Effector CD8-positive, alpha-beta T cell (primary cell): Measurements from ENCODE around the gene FAM114A1.

Source experiments
- DNase-seq: peaks from one replicate; lab custom pipeline; 2025; lab: John Stamatoyannopoulos, UW
- total RNA-seq, 4 experiments: gene quantifications; one replicate each; lab custom pipeline; 2026; lab: John Stamatoyannopoulos, UW

FAM114A1 gene
- total RNA-seq, result 0 to 0.09 (median 0) reads per million in 4 experiments

GRCh38 chr4:38867478-38868058, at the start of gene FAM114A1:
Gene FAM114A1, plus strand, starts transcription at chr4:38867806. Its CDS starts 10,273 bp downstream, at chr4:38878079.
- no peak for DNase-seq

GRCh38 chr4:38818441-38818976, 49.1 kb upstream of the FAM114A1 start:
- no peak for DNase-seq

GRCh38 chr4:38819569-38819968, 48.0 kb upstream of the FAM114A1 start:
- no peak for DNase-seq

- DNase-seq, result no peak
Measured at GRCh38 chr4:38820329-38821061, 47.1 kb upstream of the FAM114A1 start.

GRCh38 chr4:38821739-38822138, 45.9 kb upstream of the FAM114A1 start:
- no peak for DNase-seq

- DNase-seq, result no peak
Measured at GRCh38 chr4:38822748-38823303, 44.8 kb upstream of the FAM114A1 start.

DNA sequence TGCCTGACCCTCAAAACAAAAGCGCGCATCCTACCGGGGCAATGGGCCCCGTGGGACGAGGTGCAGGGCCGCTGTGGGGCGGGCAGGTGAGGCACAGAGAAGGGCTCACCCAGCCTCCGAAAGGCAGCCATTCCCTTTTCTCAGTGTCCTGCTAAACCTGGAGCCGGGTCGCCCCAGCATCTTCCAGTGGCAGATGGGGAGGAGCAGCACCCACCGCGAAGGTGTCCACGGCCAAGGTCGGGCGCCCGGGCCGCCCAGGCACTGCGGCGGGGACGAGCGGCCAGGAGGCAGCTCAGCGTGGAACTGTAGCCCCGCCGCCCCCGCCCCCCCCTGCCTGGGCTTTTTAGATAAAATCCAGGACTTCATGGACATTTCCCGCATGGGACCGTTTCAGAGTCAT, 43.8 kb upstream of the FAM114A1 start:
- no peak for DNase-seq

- no peak for DNase-seq
Measured at GRCh38 chr4:38829237-38829636, 38.4 kb upstream of the FAM114A1 start.

DNA sequence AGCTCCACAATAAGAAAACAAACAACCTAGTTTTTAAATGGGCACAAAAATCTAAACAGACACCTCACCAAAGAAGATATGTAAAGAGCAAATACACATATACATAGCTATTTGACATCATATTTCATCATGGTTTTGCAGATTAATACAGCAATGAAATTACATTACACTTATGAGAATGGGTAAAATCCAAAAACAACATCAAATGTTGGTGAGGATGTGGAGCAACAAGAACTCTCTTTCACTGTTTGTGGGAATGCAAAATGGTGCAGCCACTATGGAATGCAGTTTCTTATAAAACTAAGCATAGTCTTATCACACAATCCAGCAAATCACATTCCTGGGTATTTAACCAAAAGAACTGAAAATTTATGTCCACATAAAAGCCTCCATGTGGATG, 36.0 kb upstream of the FAM114A1 start:
- no peak for DNase-seq

- no peak for DNase-seq
Measured at GRCh38 chr4:38832206-38832605, 35.4 kb upstream of the FAM114A1 start.

DNA sequence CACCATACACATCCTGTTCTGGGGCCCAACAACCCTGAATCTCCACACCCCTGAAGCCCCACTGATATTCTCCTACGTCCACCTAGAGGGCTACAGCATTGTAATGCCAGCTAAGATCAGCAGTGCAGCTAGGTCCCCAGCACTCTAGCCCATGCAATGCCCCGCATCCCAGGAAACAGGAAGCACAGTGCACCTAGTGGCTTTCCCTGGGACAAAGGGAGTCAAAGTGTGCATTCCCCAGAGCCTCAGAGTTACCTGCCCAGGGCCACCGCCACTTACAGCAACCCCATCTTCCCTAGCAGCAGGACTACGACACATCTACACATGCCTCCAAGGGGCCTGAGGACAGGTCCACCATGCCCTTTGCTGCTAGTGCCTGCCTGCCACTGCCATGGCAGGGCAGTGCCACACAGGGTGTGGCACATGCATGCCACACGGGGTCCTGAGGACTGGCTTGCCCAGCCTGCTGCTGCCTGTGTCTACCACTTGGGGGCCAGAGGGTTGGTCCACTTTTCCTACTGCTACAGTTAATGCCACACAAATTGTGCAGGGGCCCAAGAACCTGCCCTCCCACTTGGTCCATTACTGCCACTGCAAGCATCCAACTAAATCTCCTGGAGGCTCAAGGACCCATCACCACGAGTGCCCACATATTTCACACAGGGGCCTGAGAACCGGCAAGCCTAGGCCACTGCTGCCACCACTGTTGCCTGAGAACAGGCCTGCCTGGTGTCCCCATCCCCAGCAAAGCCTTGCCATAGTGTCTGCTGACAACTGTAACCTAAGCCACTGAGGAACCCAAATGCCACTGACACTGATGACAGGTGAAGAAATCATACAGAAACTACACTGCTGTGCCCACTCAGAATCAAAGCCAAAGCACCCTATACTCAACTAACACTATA, 34.7 kb upstream of the FAM114A1 start:
- DNase-seq, result no peak

DNA sequence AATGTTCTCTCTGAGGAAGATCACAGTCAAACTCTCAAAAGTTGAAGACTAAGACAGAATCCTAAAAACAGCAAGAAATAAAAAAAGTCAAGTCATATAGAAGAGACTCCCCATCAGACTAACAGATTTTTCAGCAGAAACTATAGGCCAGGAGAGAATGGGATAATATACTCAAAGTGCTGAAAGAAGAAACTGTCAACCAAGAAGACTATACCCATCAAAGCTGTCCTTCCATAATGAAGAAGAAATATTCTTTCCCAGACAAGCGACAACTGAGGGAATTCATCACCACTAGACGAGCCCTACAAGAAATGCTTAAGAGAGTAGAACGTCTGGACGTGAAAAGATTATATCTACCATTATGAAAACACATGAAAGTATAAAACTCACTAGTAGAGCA, 33.0 kb upstream of the FAM114A1 start:
- DNase-seq, result no peak

DNA sequence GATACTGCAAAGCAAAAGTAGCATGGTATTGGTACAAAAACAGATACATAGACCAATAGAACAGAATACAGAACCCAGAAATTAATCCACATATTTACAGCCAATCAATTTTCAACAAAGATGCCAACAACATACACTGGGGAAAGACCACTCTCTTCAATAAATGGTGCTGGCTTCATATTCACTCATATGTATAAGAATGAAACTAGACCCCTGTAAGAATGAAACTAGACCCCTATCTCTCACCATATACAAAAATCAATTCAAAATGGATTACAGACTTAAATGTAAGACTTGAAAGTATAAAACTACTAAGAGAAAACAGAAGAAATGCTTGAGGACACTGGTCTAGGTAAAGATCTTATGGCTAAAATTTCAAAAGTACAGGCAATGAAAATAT, 30.3 kb upstream of the FAM114A1 start:
- no peak for DNase-seq

DNA sequence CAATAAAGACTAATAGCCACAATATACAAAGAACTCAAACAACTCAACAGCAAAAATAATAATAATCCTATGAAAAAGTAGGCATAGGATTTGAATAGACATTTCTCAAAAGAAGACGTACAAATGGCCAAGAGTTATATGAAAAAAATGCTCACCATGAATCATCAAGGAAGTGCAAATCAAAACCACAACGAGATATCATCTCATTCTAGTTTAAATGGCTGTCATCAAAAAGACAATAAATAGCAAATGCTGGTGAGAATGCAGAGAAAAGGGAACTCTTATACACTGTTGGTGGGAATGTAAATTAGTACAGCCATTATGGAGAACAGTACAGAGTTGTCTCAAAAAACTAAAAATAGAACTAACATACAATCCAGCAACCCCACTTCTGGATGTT, 29.8 kb upstream of the FAM114A1 start:
- DNase-seq, result no peak

- DNase-seq, result no peak
Measured at GRCh38 chr4:38842994-38843393, 24.6 kb upstream of the FAM114A1 start.

GRCh38 chr4:38846015-38846414, 21.6 kb upstream of the FAM114A1 start:
- DNase-seq, result no peak

DNA sequence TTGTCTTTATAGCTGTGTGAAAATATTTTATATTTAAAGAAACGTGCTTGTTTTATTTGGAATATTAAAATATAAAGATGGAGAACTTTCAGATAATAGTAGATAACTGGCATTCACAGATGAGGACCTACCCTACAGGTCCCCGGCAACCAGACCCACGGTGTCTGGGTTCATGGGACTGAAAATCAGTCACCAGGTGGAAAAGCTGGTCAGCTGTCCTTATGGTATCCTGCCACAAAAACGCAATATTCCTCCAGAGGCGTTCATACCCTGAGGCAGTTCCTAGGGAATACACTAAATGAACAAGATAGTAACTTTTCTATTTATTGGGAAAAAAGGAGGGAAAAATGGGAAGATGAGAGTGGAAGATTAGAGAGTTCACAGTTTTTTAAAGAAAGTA, 12.1 kb upstream of the FAM114A1 start:
- DNase-seq, result no peak

- DNase-seq, result no peak
Measured at GRCh38 chr4:38856046-38856445, 11.6 kb upstream of the FAM114A1 start.

- DNase-seq, result peak; percentile 33
Measured at GRCh38 chr4:38856524-38857337, 10.9 kb upstream of the FAM114A1 start, which contains the start of gene TLR6. Gene TLR6, minus strand, starts transcription at chr4:38856817. Its CDS starts 27,344 bp downstream, at chr4:38829473.

DNA sequence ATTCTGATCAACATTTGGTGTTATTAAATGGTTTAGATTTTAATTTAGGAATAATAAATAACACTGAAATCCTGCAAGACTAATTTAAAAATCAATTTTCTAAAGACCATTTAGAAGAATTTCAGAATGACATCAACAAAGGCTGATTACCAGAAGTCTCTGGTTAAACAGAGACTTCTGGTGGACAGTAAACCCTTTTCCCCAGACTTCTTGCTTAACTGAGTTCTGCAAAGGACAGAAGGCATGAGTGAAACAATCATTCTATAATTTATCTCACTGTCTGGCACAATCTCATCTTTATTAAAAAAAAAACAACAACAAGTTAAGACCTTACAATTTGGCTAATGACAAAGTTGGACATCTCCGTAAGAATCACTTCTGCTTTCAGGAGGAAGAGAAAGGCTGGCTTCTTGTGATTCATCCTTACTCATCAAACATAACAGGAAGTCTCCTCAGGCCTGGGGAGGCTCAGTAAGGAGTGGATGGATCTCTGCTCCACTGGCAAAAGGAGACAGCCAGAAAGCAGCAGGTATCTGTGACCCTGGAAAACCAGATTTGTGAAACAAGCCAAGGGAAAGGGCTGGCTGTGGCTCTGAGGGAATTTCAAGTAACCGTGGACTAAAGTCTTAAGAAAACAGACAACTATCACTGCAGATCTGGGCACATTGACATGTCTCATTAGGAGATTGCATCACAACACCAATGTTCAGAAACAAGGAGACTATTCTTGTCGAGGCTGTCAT, 10.1 kb upstream of the FAM114A1 start:
- no peak for DNase-seq
